Peyer's patch (tissue), 4 donors: ENCODE results near the gene SLC7A5. TPM values are rescaled to one million over a fixed set of nuclear protein-coding genes. Genes with fewer than 3 reads are reported as not detected.

Experiments used
- DNase-seq, 3 donors: peaks; one replicate each; pipeline ENCODE4 v3.0.0-alpha.2; 2017 to 2019
- H3K27ac ChIP-seq, 4 donors: fragments of 200-600 bp; sonication (generic); one replicate each; pipeline ENCODE4 v1.5.1; 2016 to 2019
- H3K27me3 ChIP-seq, 2 donors: fragments of 200-600 bp; sonication (generic); one replicate each; pipeline ENCODE4 v1.5.1; 2019
- H3K36me3 ChIP-seq, 3 donors: fragments of 200-600 bp; sonication (generic); one replicate each; pipeline ENCODE4 v1.5.1; 2016 to 2019
- H3K4me1 ChIP-seq, 4 donors: fragments of 200-600 bp; sonication (generic); one replicate each; pipeline ENCODE4 v1.5.1; 2016 to 2019
- H3K4me3 ChIP-seq, 4 donors: fragments of 200-600 bp; sonication (generic); 1 replicate in 3 of 4; 2 replicates in 1 of 4; pipeline ENCODE4 v1.5.1; 2016 to 2019; ENCODE audit warnings: mild to moderate bottlenecking in 1 of 4
- H3K9me3 ChIP-seq, 4 donors: fragments of 200-600 bp; sonication (generic); one replicate each; pipeline ENCODE4 v1.5.1; 2016 to 2019; ENCODE audit warnings: mild to moderate bottlenecking in 1 of 4
- CTCF ChIP-seq, 6 experiments: fragments of 450-650 bp in 4 of 6; fragments of 200-600 bp in 2 of 6; sonication (generic) in 1 of 6; IDR thresholded peaks; one replicate each; pipeline ENCODE4 v1.5.1; 2017 to 2019; ENCODE audit warnings: antibody characterized with exemption in 6 of 6, mild to moderate bottlenecking in 3 of 6, moderate library complexity in 1 of 6
- POLR2A ChIP-seq, 2 donors: fragments of 450-650 bp; IDR thresholded peaks; one replicate each; pipeline ENCODE4 v1.5.1; 2017; ENCODE audit warnings: antibody characterized with exemption in 2 of 2, mild to moderate bottlenecking in 2 of 2, moderate library complexity in 2 of 2
- total RNA-seq, 4 donors: library from RNA; depleted of rRNA; stranded (reverse); fragments of >200 nt; gene quantifications; one replicate each; pipeline ENCODE4 v1.1.0, GENCODE V29; 2016

Gene SLC7A5
- total RNA-seq, 4 donors from 2014 or later: 3.2 to 4.7 (median 3.9) TPM

GRCh38 chr16:87836844-87837581 is 32.3 kb downstream of the SLC7A5 start:
- H3K4me3 ChIP-seq: no peak overlapping the region
- DNase-seq: no peak
- no peaks in the 10 kb centered on the region for H3K9me3 ChIP-seq

GRCh38 chr16:87836346-87836843 is 32.9 kb downstream of the SLC7A5 start:
- Histone ChIP-seq H3K27me3 (no peaks in the 10 kb centered on the region), H3K27ac (no peak overlapping the region), H3K4me3 (no peak overlapping the region), H3K9me3 (no peaks in the 10 kb centered on the region), H3K36me3 (peaks cover 0 to 36% (median 0%) of the 10 kb centered on the region in 3 donors), H3K4me1 (peaks cover 0 to 12% (median 0%) of the 10 kb centered on the region in 4 donors)
- no peak for TF ChIP-seq CTCF (IDR thresholded peaks at IDR 0.05)
- TF ChIP-seq POLR2A (IDR thresholded peaks at IDR 0.05): no peak
- no peak for DNase-seq

More at GRCh38 chr16:87836844-87837581, 32.3 kb downstream of the SLC7A5 start:
- TF ChIP-seq POLR2A (IDR thresholded peaks at IDR 0.05) (no peak), CTCF (IDR thresholded peaks at IDR 0.05) (no peak)
- no peak overlapping the region for H3K27ac ChIP-seq
- H3K27me3 ChIP-seq: no peaks in the 10 kb centered on the region
- peaks cover 0 to 32% (median 0%) of the 10 kb centered on the region in 3 donors for H3K36me3 ChIP-seq
- peaks cover 0 to 12% (median 0%) of the 10 kb centered on the region in 4 donors for H3K4me1 ChIP-seq

GRCh38 chr16:87835882-87836331 is 33.4 kb downstream of the SLC7A5 start:
- no peak for DNase-seq
- Histone ChIP-seq H3K4me3 (no peak overlapping the region), H3K9me3 (no peaks in the 10 kb centered on the region), H3K27me3 (no peaks in the 10 kb centered on the region), H3K27ac (no peak overlapping the region), H3K4me1 (peaks cover 0 to 12% (median 0%) of the 10 kb centered on the region in 4 donors), H3K36me3 (peaks cover 0 to 39% (median 0%) of the 10 kb centered on the region in 3 donors)
- TF ChIP-seq CTCF (IDR thresholded peaks at IDR 0.05) (no peak), POLR2A (IDR thresholded peaks at IDR 0.05) (no peak)

- DNase-seq: no peak
- no peak overlapping the region for H3K27ac ChIP-seq
Observed at GRCh38 chr16:87834668-87835473, 34.4 kb downstream of the SLC7A5 start.

More at GRCh38 chr16:87834668-87835473, 34.4 kb downstream of the SLC7A5 start:
- Histone ChIP-seq H3K4me3 (no peak overlapping the region), H3K36me3 (peaks cover 0 to 39% (median 0%) of the 10 kb centered on the region in 3 donors), H3K4me1 (peaks cover 0 to 12% (median 0%) of the 10 kb centered on the region in 4 donors), H3K27me3 (no peaks in the 10 kb centered on the region), H3K9me3 (no peaks in the 10 kb centered on the region)
- TF ChIP-seq POLR2A (IDR thresholded peaks at IDR 0.05) (no peak), CTCF (IDR thresholded peaks at IDR 0.05) (no peak)
